Midbrain (tissue), 1 donor: Measurements from ENCODE around the gene FLII.
A peak's percentile ranks its signal among the peaks of the same experiment; 100 is the strongest.

Experiments
- DNase-seq: peaks from one replicate; lab custom pipeline; 2025; lab: John Stamatoyannopoulos, UW

FLII gene

GRCh38 chr17:18241229-18241871 lies 17.2 kb downstream of the FLII start:
- no peak for DNase-seq

GRCh38 chr17:18240449-18240848 lies 18.1 kb downstream of the FLII start:
- no peak for DNase-seq

- DNase-seq, result no peak
These were observed 20.2 kb downstream of the FLII start for GRCh38 chr17:18238299-18238698.

- no peak for DNase-seq
These were observed 21.1 kb downstream of the FLII start for GRCh38 chr17:18237461-18237860.

GRCh38 chr17:18236494-18236893 lies 22.0 kb downstream of the FLII start:
- no peak for DNase-seq

GRCh38 chr17:18235743-18236256 lies 22.7 kb downstream of the FLII start:
- no peak for DNase-seq

- no peak for DNase-seq
These were observed 23.6 kb downstream of the FLII start for GRCh38 chr17:18234853-18235380.

GRCh38 chr17:18233803-18234518 lies 24.6 kb downstream of the FLII start:
- no peak for DNase-seq

GRCh38 chr17:18231164-18231563 lies 27.4 kb downstream of the FLII start:
- peak; percentile 37 for DNase-seq

- peak; percentile 86 for DNase-seq
These were observed 28.0 kb downstream of the FLII start for GRCh38 chr17:18230288-18231141.

GRCh38 chr17:18229771-18230170 lies 28.8 kb downstream of the FLII start:
- no peak for DNase-seq

- DNase-seq, result no peak
These were observed 29.3 kb downstream of the FLII start for GRCh38 chr17:18229254-18229653.

GRCh38 chr17:18228176-18228682 lies 30.3 kb downstream of the FLII start:
- no peak for DNase-seq

- no peak for DNase-seq
These were observed 30.9 kb downstream of the FLII start for GRCh38 chr17:18227635-18228034.

GRCh38 chr17:18226284-18226945 lies 32.1 kb downstream of the FLII start:
- DNase-seq, result no peak

GRCh38 chr17:18225642-18226283 lies 32.8 kb downstream of the FLII start:
- no peak for DNase-seq

GRCh38 chr17:18225121-18225641 lies 33.4 kb downstream of the FLII start, which contains the start of gene LLGL1:
Gene LLGL1, plus strand, starts transcription at chr17:18225635. Its CDS starts 48 bp downstream, at chr17:18225683.
- peak; percentile 95 for DNase-seq

GRCh38 chr17:18224387-18225120 lies 34.0 kb downstream of the FLII start:
- DNase-seq, result no peak

- DNase-seq, result no peak
These were observed 34.5 kb downstream of the FLII start for GRCh38 chr17:18224053-18224386.
